Measurements from ENCODE around the gene METRNL. TPM values are rescaled to one million over a fixed set of nuclear protein-coding genes. Genes with fewer than 3 reads are reported as not detected.
"Not testable (repeated sequence)": the region's sequence is repeated elsewhere in the genome, so short reads cannot be mapped to it uniquely, and the experiment has no call there.

METRNL gene
- total RNA-seq, 1 experiment from 2014 or later: 33.8 TPM

GRCh38 chr17:83046448-83047181 lies 32.8 kb upstream of the METRNL start:
- peaks cover 7% of the 10 kb centered on the region for H3K4me1 Mint-ChIP-seq (ENCODE audit: low read depth, unreplicated experiment)
- no peak overlapping the region for H3K27ac Mint-ChIP-seq (ENCODE audit: unreplicated experiment)
- no peak overlapping the region for H3K4me3 Mint-ChIP-seq (ENCODE audit: unreplicated experiment)
- ChIA-PET CTCF (no interaction called here), POLR2A (no interaction called here)
- intact Hi-C loops (cut with micrococcal nuclease; ENCODE audit: unreplicated experiment): no loop called here
- H3K27me3 Mint-ChIP-seq (ENCODE audit: insufficient read depth, unreplicated experiment): no peaks in the 10 kb centered on the region
- TF ChIP-seq CTCF (IDR thresholded peaks at IDR 0.05; ENCODE audit: insufficient read depth in 1 of 2, low read depth in 1 of 2, low read length in 1 of 2, severe bottlenecking in 1 of 2, unreplicated experiment in 1 of 2): no peak
- Histone ChIP-seq H3K9me3 (peaks cover 5% of the 10 kb centered on the region), H3K27me3 (replicated peaks; ENCODE audit: control insufficient read depth, insufficient read depth, low read length) (no peaks in the 10 kb centered on the region), H3K4me3 (ENCODE audit: low read depth, low read length) (no peak overlapping the region), H3K36me3 (ENCODE audit: control insufficient read depth, insufficient read depth, low read length) (no peaks in the 10 kb centered on the region), H3K4me1 (peaks cover 4% of the 10 kb centered on the region; the same call in 1 of the 2 replicates)
- BruUV-seq (replicated peaks): no TSS peak
- H3K36me3 Mint-ChIP-seq (ENCODE audit: insufficient read depth, unreplicated experiment): peaks cover 29% of the 10 kb centered on the region
- peaks cover 37% of the 10 kb centered on the region for H3K9me3 Mint-ChIP-seq (ENCODE audit: unreplicated experiment)
- DNase-seq: no peak

- no peak overlapping the region for H3K27ac Mint-ChIP-seq (ENCODE audit: unreplicated experiment)
- intact Hi-C loops (cut with micrococcal nuclease; ENCODE audit: unreplicated experiment): no loop called here
- H3K27me3 Mint-ChIP-seq (ENCODE audit: insufficient read depth, unreplicated experiment): no peaks in the 10 kb centered on the region
- no peak for TF ChIP-seq CTCF (IDR thresholded peaks at IDR 0.05; ENCODE audit: insufficient read depth in 1 of 2, low read depth in 1 of 2, low read length in 1 of 2, severe bottlenecking in 1 of 2, unreplicated experiment in 1 of 2)
- H3K36me3 ChIP-seq (ENCODE audit: control insufficient read depth, insufficient read depth, low read length): no peaks in the 10 kb centered on the region
- ChIA-PET POLR2A (no interaction called here), CTCF (no interaction called here)
- H3K4me1 Mint-ChIP-seq (ENCODE audit: low read depth, unreplicated experiment): peaks cover 7% of the 10 kb centered on the region
- DNase-seq: no peak
- peaks cover 25% of the 10 kb centered on the region for H3K36me3 Mint-ChIP-seq (ENCODE audit: insufficient read depth, unreplicated experiment)
- BruUV-seq (replicated peaks): no TSS peak
- H3K4me3 ChIP-seq (ENCODE audit: low read depth, low read length): no peak overlapping the region
- peaks cover 31% of the 10 kb centered on the region for H3K9me3 Mint-ChIP-seq (ENCODE audit: unreplicated experiment)
- no peaks in the 10 kb centered on the region for H3K27me3 ChIP-seq (replicated peaks; ENCODE audit: control insufficient read depth, insufficient read depth, low read length)
- H3K9me3 ChIP-seq: 0 out of 2 replicates have a peak, but pooled peaks cover 2% of the 10 kb centered on the region
- H3K4me1 ChIP-seq: peaks cover 6% of the 10 kb centered on the region
- no peak overlapping the region for H3K4me3 Mint-ChIP-seq (ENCODE audit: unreplicated experiment)
These were observed 32.3 kb upstream of the METRNL start for GRCh38 chr17:83047182-83047478.

GRCh38 chr17:83047818-83048475 lies 31.5 kb upstream of the METRNL start:
- H3K9me3 ChIP-seq; H3K4me1 Mint-ChIP-seq (ENCODE audit: low read depth, unreplicated experiment); intact Hi-C loops (cut with micrococcal nuclease; ENCODE audit: unreplicated experiment); BruUV-seq (replicated peaks); DNase-seq; H3K36me3 ChIP-seq (ENCODE audit: control insufficient read depth, insufficient read depth, low read length); POLR2A ChIA-PET; H3K27me3 ChIP-seq (replicated peaks; ENCODE audit: control insufficient read depth, insufficient read depth, low read length); H3K4me3 Mint-ChIP-seq (ENCODE audit: unreplicated experiment); H3K4me3 ChIP-seq (ENCODE audit: low read depth, low read length); CTCF ChIA-PET; H3K27me3 Mint-ChIP-seq (ENCODE audit: insufficient read depth, unreplicated experiment); H3K4me1 ChIP-seq; H3K27ac Mint-ChIP-seq (ENCODE audit: unreplicated experiment): not testable (repeated sequence)
- H3K36me3 Mint-ChIP-seq (ENCODE audit: insufficient read depth, unreplicated experiment): peaks cover 25% of the 10 kb centered on the region
- peaks cover 23% of the 10 kb centered on the region for H3K9me3 Mint-ChIP-seq (ENCODE audit: unreplicated experiment)

Data from Caco-2 (cell line).